Activated T-cell treated with anti-CD3 and anti-CD28 coated beads, Interleukin-2, amount 50 U/mL, for 1 hour (primary cell): ENCODE data around the gene SPSB4.

Experiments
- DNase-seq: peaks from one replicate; pipeline ENCODE4 v3.0.0-alpha.2; 2020

SPSB4 gene

DNA sequence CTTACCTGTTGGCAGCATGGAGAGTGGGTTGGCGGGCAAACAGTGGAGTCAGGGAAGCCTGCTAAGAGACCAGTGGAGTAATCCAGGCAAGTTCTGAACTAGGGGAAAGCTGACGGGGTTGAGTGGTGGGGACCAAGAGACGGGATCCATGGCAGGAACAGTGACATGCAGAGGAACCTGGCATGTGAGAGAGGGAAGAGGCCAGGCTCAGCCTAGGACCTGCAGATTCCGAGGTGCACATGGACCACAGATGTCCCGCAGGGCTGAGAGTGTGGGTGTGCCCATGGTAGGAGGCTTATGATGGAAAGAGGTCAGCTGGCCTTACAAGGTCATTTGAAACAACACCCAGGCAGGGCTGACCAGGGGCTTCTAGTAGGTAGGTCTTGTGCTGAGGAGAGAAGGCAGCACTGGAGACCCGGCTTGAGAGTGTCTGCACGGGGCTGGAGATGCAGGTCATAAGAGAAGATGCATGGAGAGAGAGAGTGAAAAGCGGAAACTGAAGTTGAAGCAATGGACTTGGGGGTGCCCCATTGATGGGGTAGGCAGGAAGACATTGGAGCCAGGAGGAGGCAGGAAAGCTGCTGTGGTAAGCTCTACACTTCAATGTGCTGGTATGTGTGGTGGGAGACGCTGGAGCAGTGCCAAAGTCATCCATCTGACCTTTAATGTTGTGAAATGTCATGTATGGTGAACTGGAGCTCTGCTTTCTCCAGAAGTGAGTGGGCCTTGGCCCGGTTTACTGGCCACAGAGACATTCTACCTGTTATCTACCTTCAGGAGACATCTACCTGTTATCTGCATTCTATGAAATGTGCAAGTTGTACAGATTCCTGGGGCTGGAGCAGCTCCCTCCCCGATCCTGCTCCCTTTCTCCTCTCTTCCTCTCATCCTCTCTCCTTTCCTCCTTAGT is 4.6 kb downstream of the SPSB4 start:
- DNase-seq = no peak

- no peak for DNase-seq
Observed at GRCh38 chr3:141056751-141057171, 5.6 kb downstream of the SPSB4 start.

DNA sequence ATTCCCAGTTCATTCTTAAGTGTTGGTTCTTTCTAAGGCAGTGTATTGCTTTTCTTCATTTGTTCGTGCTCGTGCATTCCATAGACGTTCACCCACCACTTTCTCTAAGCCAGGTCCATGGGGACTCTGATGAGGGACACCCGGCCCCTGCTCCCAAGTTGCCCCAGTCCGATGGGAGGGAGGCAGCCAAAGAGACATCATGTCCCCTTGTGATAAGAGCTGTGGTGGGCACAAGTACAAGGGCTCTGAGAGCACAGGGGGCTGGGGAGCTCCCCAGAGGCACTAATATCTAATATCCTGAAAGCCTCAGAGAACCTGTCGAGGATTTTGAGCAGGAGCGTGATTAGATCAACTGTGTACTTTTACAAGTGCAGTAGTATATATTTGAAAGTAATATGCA is 6.3 kb downstream of the SPSB4 start:
- DNase-seq = no peak

DNA sequence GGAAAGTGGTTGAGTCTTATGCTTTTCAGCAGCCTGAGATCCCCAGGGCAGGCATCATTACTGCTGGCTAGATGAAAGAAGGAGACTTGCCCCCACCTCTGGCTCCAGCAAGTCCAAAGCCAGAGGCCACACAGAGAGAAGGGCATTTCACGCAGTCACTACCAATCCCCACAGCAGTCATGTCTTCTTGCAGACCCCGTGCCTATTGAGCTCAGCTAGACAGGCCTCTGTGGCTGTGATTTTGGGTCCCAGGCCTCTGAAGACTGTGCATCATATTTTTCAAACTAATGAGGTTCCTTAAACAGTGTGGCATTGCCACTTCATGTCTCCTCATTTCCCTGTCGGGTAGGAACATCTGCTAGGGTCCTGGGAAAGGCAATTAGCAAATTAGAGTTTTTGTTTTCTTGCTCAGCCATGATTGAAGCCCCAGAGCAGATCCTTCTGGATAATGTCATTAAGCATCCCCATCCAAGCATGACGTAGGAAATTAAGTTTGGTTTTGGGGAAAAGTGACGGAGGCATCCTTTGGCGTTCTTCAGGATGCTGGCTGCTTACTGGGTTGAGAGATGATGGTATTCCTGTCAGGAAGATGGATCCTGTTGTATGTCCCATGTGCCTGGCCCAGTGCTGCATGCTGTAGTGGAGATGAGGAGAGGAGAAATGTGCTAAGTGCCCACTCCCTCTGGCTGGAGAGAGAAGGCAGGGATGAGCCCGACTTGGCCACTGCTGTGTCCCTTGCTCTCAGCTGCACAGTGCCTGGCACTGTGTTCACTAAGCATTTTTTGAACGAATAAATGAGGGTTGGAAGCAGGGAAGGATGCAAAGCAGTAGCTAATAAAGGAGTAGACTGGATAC is 7.0 kb downstream of the SPSB4 start:
- no peak for DNase-seq

DNA sequence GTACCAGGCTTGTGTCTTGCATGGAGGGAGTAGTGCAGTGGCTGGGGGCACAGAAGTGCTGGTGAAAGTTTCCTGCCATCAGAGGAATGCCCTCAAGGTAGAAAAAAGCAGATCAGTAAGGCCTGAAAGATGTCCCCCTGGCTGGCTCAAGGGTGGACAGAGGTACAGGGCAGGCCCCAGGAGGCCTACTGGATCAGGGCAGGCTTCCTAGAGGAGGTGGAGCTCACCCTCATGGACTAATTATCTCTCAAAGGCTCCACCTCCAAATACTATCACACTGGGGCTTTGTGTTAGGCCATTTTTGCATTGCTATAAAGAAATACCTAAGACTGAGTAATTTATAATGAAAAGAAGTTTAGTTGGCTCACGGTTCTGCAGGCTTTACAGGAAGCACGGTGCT is 7.8 kb downstream of the SPSB4 start:
- DNase-seq = no peak

DNA sequence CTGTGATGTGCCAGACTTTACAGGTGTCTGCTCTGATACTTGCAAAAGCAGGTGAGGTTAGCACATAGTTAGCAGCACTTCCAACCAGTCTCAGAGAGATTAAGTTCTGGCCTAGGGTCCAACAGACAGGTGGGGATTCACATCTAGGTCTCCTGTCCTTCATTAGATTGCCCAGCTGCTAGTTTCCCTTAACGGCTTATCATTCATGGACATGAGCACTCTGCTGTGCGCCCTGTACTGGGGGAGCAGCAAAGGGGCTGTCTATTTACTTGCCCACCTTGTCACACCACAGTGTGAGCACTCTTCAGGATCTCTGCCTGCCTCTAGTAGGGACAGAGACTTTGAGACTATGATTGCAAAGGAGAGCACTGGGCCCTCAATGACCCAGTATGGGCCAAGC is 8.7 kb downstream of the SPSB4 start:
- no peak for DNase-seq

- DNase-seq = no peak
Observed at GRCh38 chr3:141060327-141060726, 9.2 kb downstream of the SPSB4 start.

- no peak for DNase-seq
Observed at GRCh38 chr3:141063831-141064230, 12.7 kb downstream of the SPSB4 start.

GRCh38 chr3:141064255-141064926 is 13.2 kb downstream of the SPSB4 start:
- no peak for DNase-seq

DNA sequence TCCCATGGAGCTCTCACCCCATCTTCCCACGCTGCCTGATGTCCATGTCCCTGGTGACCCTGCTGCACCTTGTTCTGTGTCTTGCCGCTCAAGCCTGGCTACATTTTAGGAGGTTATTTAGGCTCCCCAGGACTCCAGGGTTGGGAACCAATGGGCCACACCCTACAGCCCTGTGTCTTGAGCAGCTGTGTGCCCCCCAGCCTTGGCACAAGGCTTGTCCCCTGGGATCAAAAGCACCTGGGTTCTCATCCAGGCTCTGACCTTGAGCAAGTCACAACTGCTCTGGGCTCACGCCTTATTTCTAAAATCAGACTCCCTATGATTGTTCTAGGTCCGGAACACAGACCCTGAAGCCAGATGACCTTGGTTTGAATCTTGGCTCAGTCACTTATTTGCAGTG is 14.1 kb downstream of the SPSB4 start:
- DNase-seq = no peak

GRCh38 chr3:141065841-141066805 is 15.0 kb downstream of the SPSB4 start:
- no peak for DNase-seq

- no peak for DNase-seq
Observed at GRCh38 chr3:141067206-141067974, 16.2 kb downstream of the SPSB4 start.

GRCh38 chr3:141070229-141070628 is 19.1 kb downstream of the SPSB4 start:
- DNase-seq = no peak

DNA sequence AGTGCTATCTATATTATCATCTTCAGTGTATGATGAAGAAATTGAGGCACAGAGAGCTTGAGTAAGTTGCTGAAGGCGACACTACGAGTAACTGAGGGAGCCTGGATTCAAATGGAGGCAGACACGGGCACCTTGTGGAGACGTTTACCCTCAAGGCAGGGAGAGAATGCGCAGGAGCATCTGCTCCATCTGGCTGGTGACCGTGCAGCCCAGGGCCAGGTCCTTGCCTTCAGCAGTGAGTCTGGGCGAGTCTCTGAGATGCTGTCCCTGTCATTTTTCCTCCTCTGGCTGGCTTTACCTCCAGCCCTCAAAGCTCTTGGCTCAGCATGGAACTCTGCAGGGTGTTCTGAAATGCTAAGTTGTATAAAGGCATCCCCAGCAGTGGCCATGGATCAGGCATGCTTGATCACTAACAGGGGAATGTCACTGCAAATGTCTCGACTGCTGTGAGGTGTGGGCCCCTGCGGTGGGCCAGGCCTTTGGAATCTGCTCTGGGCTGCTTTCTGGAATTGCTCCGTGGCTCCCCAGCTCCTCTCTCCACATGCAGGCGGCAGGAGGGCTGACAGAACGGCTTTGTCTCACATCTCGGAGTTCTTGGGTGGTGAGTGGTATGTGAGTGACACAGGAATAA is 19.7 kb downstream of the SPSB4 start:
- no peak for DNase-seq

DNA sequence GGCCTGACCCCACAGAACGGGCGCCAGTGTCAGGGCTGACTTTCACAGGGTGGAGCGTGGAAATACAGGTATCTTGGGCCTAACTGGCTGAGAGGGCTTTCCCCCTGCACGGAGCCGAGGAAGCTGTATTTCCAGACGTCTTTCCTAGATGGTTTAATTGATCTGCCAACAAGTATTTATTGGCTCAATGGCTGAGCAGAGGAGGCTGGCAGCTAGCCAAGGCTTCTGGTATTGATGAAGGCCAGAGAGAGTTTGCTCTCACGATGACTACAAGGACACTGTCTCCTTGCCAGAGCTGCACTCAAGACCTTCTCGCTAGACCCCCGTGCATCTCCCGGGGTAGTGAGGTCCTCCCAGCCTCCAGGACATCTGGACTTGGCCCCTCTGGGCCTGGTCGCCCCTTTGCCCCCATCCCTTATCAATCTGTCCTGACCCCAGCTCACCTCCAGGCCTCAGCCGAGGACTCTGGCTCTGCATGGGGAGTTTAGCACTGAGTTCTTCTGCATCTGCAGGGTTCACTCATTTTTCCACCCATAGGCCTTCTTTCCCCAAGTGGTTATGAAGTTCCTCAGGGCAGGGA is 20.6 kb downstream of the SPSB4 start:
- no peak for DNase-seq

GRCh38 chr3:141072950-141073349 is 21.8 kb downstream of the SPSB4 start:
- DNase-seq = no peak

DNA sequence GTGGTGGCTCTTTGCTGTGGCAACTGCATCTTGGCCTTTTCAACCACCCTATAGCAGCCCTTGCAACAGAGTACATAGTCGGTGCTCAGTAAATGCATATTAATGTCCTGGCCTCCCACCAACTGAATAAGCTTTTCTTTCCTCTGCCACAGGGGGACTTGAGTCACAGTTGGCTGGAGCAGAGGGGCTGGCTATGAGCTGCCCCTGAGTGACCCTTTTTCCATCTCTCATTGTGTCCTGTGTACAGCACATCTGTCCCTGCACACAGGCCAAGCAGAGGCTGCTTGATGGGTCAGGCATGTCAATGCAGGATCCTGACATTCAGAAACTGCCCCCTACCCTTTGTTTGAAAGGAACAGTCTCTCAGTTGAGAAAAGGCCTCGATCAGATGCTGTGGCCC is 22.4 kb downstream of the SPSB4 start:
- DNase-seq = no peak

DNA sequence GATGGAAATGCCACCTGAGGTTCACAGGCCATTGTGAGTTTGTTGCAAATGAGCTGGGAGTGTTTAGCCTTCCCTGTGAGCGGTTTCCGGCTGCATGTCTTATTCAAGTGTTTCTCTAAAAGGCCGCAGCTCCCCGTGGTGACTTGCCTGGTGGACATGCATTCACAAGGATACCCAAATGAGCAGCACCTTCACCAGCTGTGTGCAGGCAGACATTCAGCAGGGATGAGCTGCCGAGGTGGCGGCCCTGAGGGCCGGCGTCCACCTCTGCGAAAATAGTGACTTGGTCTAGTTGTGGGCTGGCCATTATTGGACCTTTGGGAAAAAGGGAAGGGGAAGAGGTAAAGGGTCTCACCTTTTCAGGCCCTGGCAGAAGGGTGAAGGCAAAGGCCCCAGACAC is 23.4 kb downstream of the SPSB4 start:
- DNase-seq = no peak

DNA sequence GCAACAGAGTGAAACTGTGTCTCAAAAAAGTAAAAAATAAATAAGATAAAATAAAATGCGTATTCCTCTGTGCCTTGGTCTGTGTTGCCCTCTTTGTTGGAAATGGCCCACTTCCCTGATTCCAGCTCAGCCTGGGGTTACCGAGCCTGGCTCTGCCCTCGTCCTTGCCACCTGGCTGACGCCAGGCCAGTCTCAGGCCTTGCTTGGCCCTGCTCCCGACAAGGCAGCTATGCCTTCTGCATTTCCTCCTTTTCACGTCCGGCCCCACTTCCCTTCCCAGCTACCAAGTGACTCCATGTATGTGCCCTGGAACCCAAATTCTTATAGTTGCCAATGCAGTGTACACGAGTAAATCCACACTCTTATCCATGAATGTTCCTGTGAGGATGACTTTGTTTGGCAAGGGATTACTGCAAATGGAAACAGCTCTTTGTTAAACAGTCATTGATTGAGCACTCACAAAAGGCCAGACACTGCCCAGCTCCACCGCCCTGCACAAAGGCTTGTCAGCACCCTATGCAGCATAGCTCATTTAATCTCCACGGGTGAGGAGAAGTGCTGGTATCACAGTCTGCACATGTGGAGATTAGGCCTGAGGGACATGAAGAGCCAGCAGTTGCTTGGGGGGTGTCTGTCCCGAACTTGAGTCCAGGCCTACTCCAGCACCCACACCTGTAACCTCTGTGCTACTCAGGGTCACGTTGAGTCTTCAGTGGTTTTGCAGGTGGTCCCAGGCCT is 25.1 kb downstream of the SPSB4 start:
- no peak for DNase-seq
